Fibroblast of lung (primary cell): ENCODE results near the gene GLIS1. TPM values are rescaled to one million over a fixed set of nuclear protein-coding genes. Genes with fewer than 3 reads are reported as not detected.

ENCODE experiments used
- DNase-seq, 2 donors: peaks; one replicate each; pipeline versions ENCODE4 v3.0.0 to v3.0.0-alpha.2; 2010; ENCODE audit warnings: low read depth in 2 of 2
- H2AFZ ChIP-seq: 2 replicates; pipeline ENCODE4 v1.5.1; 2012; ENCODE audit warnings: low read length, control low read depth, inconsistent platforms
- H3K27ac ChIP-seq: 2 replicates; pipeline ENCODE4 v1.5.1; 2011; ENCODE audit warnings: low read length, control low read depth; ENCODE audit not compliant: insufficient read depth
- H3K27me3 ChIP-seq: 2 replicates; pipeline ENCODE4 v1.5.1; 2011; ENCODE audit warnings: mild to moderate bottlenecking, low read length; ENCODE audit not compliant: control insufficient read depth, insufficient read depth
- H3K36me3 ChIP-seq: 2 replicates; pipeline ENCODE4 v1.5.1; 2011; ENCODE audit warnings: low read length; ENCODE audit not compliant: control insufficient read depth, insufficient read depth
- H3K4me1 ChIP-seq: 2 replicates; pipeline ENCODE4 v1.5.1; 2011; ENCODE audit warnings: low read length; ENCODE audit not compliant: control insufficient read depth, insufficient read depth; ENCODE audit errors: extremely low read depth
- H3K4me2 ChIP-seq: 2 replicates; pipeline ENCODE4 v1.5.1; 2011; ENCODE audit warnings: low read length, control low read depth; ENCODE audit not compliant: insufficient read depth; ENCODE audit errors: extremely low read depth
- H3K4me3 ChIP-seq, 4 experiments: fragments of 200-600 bp in 1 of 4; sonication (generic) in 1 of 4; replicated peaks in 1 of 4; 2 replicates each; pipeline ENCODE4 v1.5.1; 2011 to 2016; ENCODE audit warnings: low read length in 4 of 4, low read depth in 3 of 4, mild to moderate bottlenecking in 3 of 4, control low read depth in 2 of 4, inconsistent platforms in 1 of 4, mixed read lengths in 1 of 4; ENCODE audit not compliant: insufficient read depth in 1 of 4; ENCODE audit errors: control extremely low read depth in 1 of 4
- H3K79me2 ChIP-seq: 2 replicates; pipeline ENCODE4 v1.5.1; 2012; ENCODE audit warnings: mild to moderate bottlenecking, low read length, inconsistent platforms; ENCODE audit not compliant: control insufficient read depth, insufficient read depth
- H3K9ac ChIP-seq: 2 replicates; pipeline ENCODE4 v1.5.1; 2011; ENCODE audit warnings: mild to moderate bottlenecking, low read length, control low read depth; ENCODE audit not compliant: insufficient read depth
- H3K9me3 ChIP-seq: 2 replicates; pipeline ENCODE4 v1.5.1; 2012; ENCODE audit warnings: low read depth, low read length; ENCODE audit not compliant: control insufficient read depth, insufficient read depth
- H4K20me1 ChIP-seq: 2 replicates; pipeline ENCODE4 v1.5.1; 2011; ENCODE audit warnings: low read length; ENCODE audit not compliant: control insufficient read depth, insufficient read depth; ENCODE audit errors: extremely low read depth
- CTCF ChIP-seq, 2 donors: IDR thresholded peaks in 1 of 2; conservative IDR thresholded peaks in 1 of 2; 1 replicate in 1 of 2; 2 replicates in 1 of 2; pipeline ENCODE4 v1.5.1; 2011 to 2012; ENCODE audit warnings: low read length in 2 of 2, control low read depth in 1 of 2, inconsistent platforms in 1 of 2, low read depth in 1 of 2, mild to moderate bottlenecking in 1 of 2
- EZH2 ChIP-seq: IDR thresholded peaks from 2 replicates; pipeline ENCODE4 v1.5.1; 2012; ENCODE audit warnings: low read length, control low read depth, mild to moderate bottlenecking; ENCODE audit errors: missing control alignments
- polyA plus RNA-seq, 2 donors: library from polyadenylated mRNA; depleted of rRNA in 1 of 2; stranded (reverse) in 1 of 2; unstranded in 1 of 2; fragments of >200 nt; gene quantifications; 2 replicates each; pipeline ENCODE4 v1.2.1, GENCODE V29; 2011 to 2012; ENCODE audit warnings: missing spikeins in 1 of 2
- total RNA-seq: library from RNA; depleted of rRNA; stranded (reverse); fragments of >200 nt; gene quantifications from 2 replicates; pipeline ENCODE4 v1.2.1, GENCODE V29; 2014

Gene GLIS1
- total and polyA plus RNA-seq, 2 donors (not counting 1 experiment from before 2014, with no cell fraction given) = under 0.01 to 0.05 TPM

DNA sequence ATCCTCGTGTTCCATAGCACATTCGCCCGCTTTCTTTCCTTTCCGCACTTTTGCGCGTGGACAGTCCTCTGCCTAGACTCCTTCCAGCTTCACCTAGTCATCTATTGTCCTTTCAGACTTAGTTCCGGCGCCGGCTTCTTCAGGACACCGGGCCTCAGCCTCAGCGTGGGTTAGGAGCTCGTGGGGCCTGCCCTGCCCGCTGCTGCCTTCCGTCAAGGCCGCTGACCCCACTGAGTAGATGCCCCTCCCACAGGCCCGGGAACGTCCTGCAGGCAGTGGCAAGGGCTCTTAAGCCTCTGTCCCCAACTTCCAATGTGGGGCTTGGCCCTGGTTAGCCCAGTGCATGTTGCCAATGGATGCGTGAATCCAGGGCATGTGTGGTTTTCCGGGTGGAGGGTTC is 268.4 kb downstream of the GLIS1 start:
- H3K27ac ChIP-seq = no peak overlapping the region
- H3K4me2 ChIP-seq = peak overlapping the region; percentile 56
- peaks cover 2% of the 10 kb centered on the region for H3K4me1 ChIP-seq
- no peaks in the 10 kb centered on the region for H3K9me3 ChIP-seq
- no peaks in the 10 kb centered on the region for H4K20me1 ChIP-seq
- DNase-seq = no peak
- no peaks in the 10 kb centered on the region for H3K79me2 ChIP-seq
- peaks cover 3% of the 10 kb centered on the region for H3K27me3 ChIP-seq
- H3K9ac ChIP-seq = no peak overlapping the region
- H2AFZ ChIP-seq = no peak overlapping the region
- no peak for TF ChIP-seq CTCF (conservative IDR thresholded peaks at IDR 0.05 in 1 of 2, IDR thresholded peaks at IDR 0.05 in 1 of 2; ENCODE audit: low read depth in 1 of 2, low read length in 2 of 2)
- TF ChIP-seq EZH2 = no peak
- no peaks in the 10 kb centered on the region for H3K36me3 ChIP-seq
- no peak overlapping the region for H3K4me3 ChIP-seq

- Histone ChIP-seq H3K4me2 (peak overlapping the region; percentile 56), H3K9ac (no peak overlapping the region), H2AFZ (no peak overlapping the region), H3K27ac (no peak overlapping the region), H3K9me3 (no peaks in the 10 kb centered on the region), H3K4me3 (no peak overlapping the region), H3K27me3 (peaks cover 3% of the 10 kb centered on the region), H3K79me2 (no peaks in the 10 kb centered on the region), H4K20me1 (no peaks in the 10 kb centered on the region), H3K4me1 (peaks cover 2% of the 10 kb centered on the region), H3K36me3 (no peaks in the 10 kb centered on the region)
- peak; percentile 78 to 81 for DNase-seq
- TF ChIP-seq EZH2 = no peak
- TF ChIP-seq CTCF (conservative IDR thresholded peaks at IDR 0.05 in 1 of 2, IDR thresholded peaks at IDR 0.05 in 1 of 2; ENCODE audit: low read depth in 1 of 2, low read length in 2 of 2) = peak; percentile 54 to 70
Observed at GRCh38 chr1:53470155-53470554, 268.8 kb downstream of the GLIS1 start.

GRCh38 chr1:53469373-53469772 is 269.6 kb downstream of the GLIS1 start:
- H3K9me3 ChIP-seq = no peaks in the 10 kb centered on the region
- H3K79me2 ChIP-seq = no peaks in the 10 kb centered on the region
- no peak overlapping the region for H2AFZ ChIP-seq
- TF ChIP-seq CTCF (conservative IDR thresholded peaks at IDR 0.05 in 1 of 2, IDR thresholded peaks at IDR 0.05 in 1 of 2; ENCODE audit: low read depth in 1 of 2, low read length in 2 of 2) = no peak
- TF ChIP-seq EZH2 = no peak
- DNase-seq = no peak
- peaks cover 2% of the 10 kb centered on the region for H3K4me1 ChIP-seq
- no peak overlapping the region for H3K4me2 ChIP-seq
- H3K36me3 ChIP-seq = no peaks in the 10 kb centered on the region
- no peak overlapping the region for H3K27ac ChIP-seq
- no peak overlapping the region for H3K9ac ChIP-seq
- no peaks in the 10 kb centered on the region for H4K20me1 ChIP-seq
- H3K4me3 ChIP-seq = no peak overlapping the region
- peaks cover 3% of the 10 kb centered on the region for H3K27me3 ChIP-seq
